Measurements from ENCODE around the gene SYF2.

The SYF2 gene

GRCh38 chr1:25174730-25175612, 57.3 kb downstream of the SYF2 start:
- Histone ChIP-seq H3K27ac (ENCODE audit: low read depth, low read length) (no peak overlapping the region), H3K4me2 (ENCODE audit: low read length) (no peak overlapping the region), H3K9me2 (replicated peaks; ENCODE audit: control insufficient read depth, low read length) (no peaks in the 10 kb centered on the region), H3K27me3 (ENCODE audit: control insufficient read depth, low read length) (no peaks in the 10 kb centered on the region), H3K79me2 (ENCODE audit: control insufficient read depth, low read length) (no peaks in the 10 kb centered on the region), H3K4me1 (ENCODE audit: control insufficient read depth, low read length) (no peaks in the 10 kb centered on the region), H4K20me1 (ENCODE audit: control insufficient read depth, insufficient read depth, low read depth, low read length) (no peaks in the 10 kb centered on the region), H3K9me3 (ENCODE audit: control insufficient read depth, insufficient read depth, low read length) (peaks cover 5% of the 10 kb centered on the region; the same call in 1 of the 2 replicates), H3K36me3 (ENCODE audit: control insufficient read depth, low read length) (no peaks in the 10 kb centered on the region), H3F3A (ENCODE audit: control insufficient read depth, insufficient read depth) (no peaks in the 10 kb centered on the region), H3K4me3 (ENCODE audit: low read length) (no peak overlapping the region)
- no peak for TF ChIP-seq EZH2phosphoT487 (IDR thresholded peaks at IDR 0.05; ENCODE audit: borderline replicate concordance, low read length)
- no peak for TF ChIP-seq CTCF (IDR thresholded peaks at IDR 0.05; ENCODE audit: low read depth, low read length, poor library complexity, severe bottlenecking)

- Histone ChIP-seq H3K4me3 (ENCODE audit: low read length) (no peak overlapping the region), H3K27me3 (ENCODE audit: control insufficient read depth, low read length) (no peaks in the 10 kb centered on the region), H3K79me2 (ENCODE audit: control insufficient read depth, low read length) (no peaks in the 10 kb centered on the region)
Observed at GRCh38 chr1:25174363-25174729, 58.0 kb downstream of the SYF2 start.

GRCh38 chr1:25173809-25174340, 58.4 kb downstream of the SYF2 start:
- Histone ChIP-seq H3F3A (ENCODE audit: control insufficient read depth, insufficient read depth) (no peaks in the 10 kb centered on the region), H4K20me1 (ENCODE audit: control insufficient read depth, insufficient read depth, low read depth, low read length) (no peaks in the 10 kb centered on the region), H3K9me2 (replicated peaks; ENCODE audit: control insufficient read depth, low read length) (no peaks in the 10 kb centered on the region), H3K4me1 (ENCODE audit: control insufficient read depth, low read length) (no peaks in the 10 kb centered on the region), H3K4me3 (ENCODE audit: low read length) (no peak overlapping the region), H3K9me3 (ENCODE audit: control insufficient read depth, insufficient read depth, low read length) (peaks cover 5% of the 10 kb centered on the region; the same call in 1 of the 2 replicates), H3K27ac (ENCODE audit: low read depth, low read length) (no peak overlapping the region), H3K27me3 (ENCODE audit: control insufficient read depth, low read length) (no peaks in the 10 kb centered on the region), H3K4me2 (ENCODE audit: low read length) (no peak overlapping the region), H3K36me3 (ENCODE audit: control insufficient read depth, low read length) (no peaks in the 10 kb centered on the region), H3K79me2 (ENCODE audit: control insufficient read depth, low read length) (no peaks in the 10 kb centered on the region)
- TF ChIP-seq EZH2phosphoT487 (IDR thresholded peaks at IDR 0.05; ENCODE audit: borderline replicate concordance, low read length) (no peak), CTCF (IDR thresholded peaks at IDR 0.05; ENCODE audit: low read depth, low read length, poor library complexity, severe bottlenecking) (no peak)

More at GRCh38 chr1:25174363-25174729, 58.0 kb downstream of the SYF2 start:
- Histone ChIP-seq H3F3A (ENCODE audit: control insufficient read depth, insufficient read depth) (no peaks in the 10 kb centered on the region), H3K4me1 (ENCODE audit: control insufficient read depth, low read length) (no peaks in the 10 kb centered on the region), H4K20me1 (ENCODE audit: control insufficient read depth, insufficient read depth, low read depth, low read length) (no peaks in the 10 kb centered on the region), H3K9me3 (ENCODE audit: control insufficient read depth, insufficient read depth, low read length) (peaks cover 5% of the 10 kb centered on the region; the same call in 1 of the 2 replicates), H3K4me2 (ENCODE audit: low read length) (no peak overlapping the region), H3K36me3 (ENCODE audit: control insufficient read depth, low read length) (no peaks in the 10 kb centered on the region), H3K9me2 (replicated peaks; ENCODE audit: control insufficient read depth, low read length) (no peaks in the 10 kb centered on the region), H3K27ac (ENCODE audit: low read depth, low read length) (no peak overlapping the region)
- TF ChIP-seq CTCF (IDR thresholded peaks at IDR 0.05; ENCODE audit: low read depth, low read length, poor library complexity, severe bottlenecking), result no peak
- TF ChIP-seq EZH2phosphoT487 (IDR thresholded peaks at IDR 0.05; ENCODE audit: borderline replicate concordance, low read length), result no peak
